HepG2 (cell line): ENCODE measurements around the gene PARP15. TPM values are rescaled to one million over a fixed set of nuclear protein-coding genes. Genes with fewer than 3 reads are reported as not detected.

Experiments
- ATAC-seq: fragments of 200-7000 bp; cut with Tn5 transposase; 3 replicates; pipeline ENCODE4 v1.9.1; 2020; ENCODE audit warnings: mild to moderate bottlenecking, moderate library complexity
- BruUV-seq: library from RNA; stranded (reverse); fragments of 400-500 nt; replicated peaks from 2 replicates; lab custom pipeline; 2021; lab: Mats Ljungman, UMichigan
- CTCF ChIA-PET: fragments of 300-600 bp; formaldehyde crosslinking; extraction: SDS; loops from one replicate; lab custom pipeline; 2021; ENCODE audit warnings: low total read pairs, inconsistent platforms, low intra/inter-chr PET ratio; lab: Yijun Ruan, JAX
- POLR2A ChIA-PET: fragments of 350-600 bp; sonication (Branson Sonifier 250); formaldehyde crosslinking; loops from one replicate; lab custom pipeline; 2020; ENCODE audit warnings: antibody characterized with exemption, inconsistent platforms; lab: Yijun Ruan, JAX
- DNase-seq: peaks from one replicate; pipeline ENCODE4 v3.0.0-alpha.2; 2015; ENCODE audit warnings: low spot score
- FAIRE-seq: peaks from 3 replicates; lab custom pipeline; 2011; peaks lifted over from hg19 to GRCh38; lab: Jason Lieb, UNC
- H2AFZ ChIP-seq: one replicate; pipeline ENCODE4 v1.6.1; 2011; ENCODE audit warnings: low read length, inconsistent platforms
- H3K27ac ChIP-seq: fragments of 300-600 bp; 3 replicates; pipeline ENCODE4 v1.8.0; 2011; ENCODE audit warnings: mixed run types, mild to moderate bottlenecking, mixed read lengths, low read length, inconsistent platforms; ENCODE audit not compliant: insufficient read depth; ENCODE audit errors: extremely low read length
- H3K27me3 ChIP-seq, 2 experiments: fragments of 200-600 bp in 1 of 2; 2 replicates in 1 of 2; 3 replicates in 1 of 2; pipeline versions ENCODE4 v1.6.0 to v1.8.0; 2011; ENCODE audit warnings: low read length in 2 of 2, mild to moderate bottlenecking in 2 of 2, moderate library complexity in 2 of 2, inconsistent platforms in 1 of 2; ENCODE audit not compliant: insufficient read depth in 2 of 2, control insufficient read depth in 1 of 2
- H3K36me3 ChIP-seq, 2 experiments: fragments of 200-600 bp in 1 of 2; replicated peaks in 1 of 2; 2 replicates in 1 of 2; 3 replicates in 1 of 2; pipeline versions ENCODE4 v1.5.1 to v1.8.0; 2011; ENCODE audit warnings: low read length in 2 of 2, inconsistent platforms in 1 of 2; ENCODE audit not compliant: insufficient read depth in 2 of 2, control insufficient read depth in 1 of 2
- H3K4me1 ChIP-seq: 2 replicates; pipeline ENCODE4 v1.5.1; 2012; ENCODE audit warnings: low read length, inconsistent platforms; ENCODE audit not compliant: insufficient read depth
- H3K4me2 ChIP-seq: 2 replicates; pipeline ENCODE4 v1.6.0; 2011; ENCODE audit warnings: low read depth, low read length, inconsistent platforms
- H3K4me3 ChIP-seq, 3 experiments: fragments of 200-600 bp in 1 of 3; sonication (generic), shearing (Covaris generic) in 1 of 3; replicated peaks in 1 of 3; 2 replicates each; pipeline ENCODE4 v1.5.1; 2011 to 2016; ENCODE audit warnings: low read length in 3 of 3, inconsistent platforms in 2 of 3, low read depth in 2 of 3, mild to moderate bottlenecking in 2 of 3, control low read depth in 1 of 3, mixed read lengths in 1 of 3; ENCODE audit not compliant: insufficient read depth in 1 of 3
- H3K79me2 ChIP-seq: one replicate; pipeline ENCODE4 v1.6.1; 2011; ENCODE audit warnings: low read length, inconsistent platforms; ENCODE audit not compliant: insufficient read depth
- H3K9ac ChIP-seq: 2 replicates; pipeline ENCODE4 v1.6.0; 2011; ENCODE audit warnings: mild to moderate bottlenecking, low read depth, low read length, inconsistent platforms; ENCODE audit not compliant: insufficient read depth
- H3K9me3 ChIP-seq: 2 replicates; pipeline ENCODE4 v1.5.1; 2012; ENCODE audit warnings: mild to moderate bottlenecking, low read length
- H4K20me1 ChIP-seq: 2 replicates; pipeline ENCODE4 v1.6.0; 2011; ENCODE audit warnings: inconsistent platforms, mild to moderate bottlenecking, low read length, moderate library complexity; ENCODE audit not compliant: insufficient read depth
- ATF7-NPFF ChIP-seq: sonication (generic); formaldehyde crosslinking; IDR thresholded peaks from 2 replicates; pipeline ENCODE4 v1.8.1; 2023; ENCODE audit warnings: mild to moderate bottlenecking, low read depth, missing genetic modification reagents, moderate library complexity
- GTF2F1 ChIP-seq: fragments of 150-350 bp; IDR thresholded peaks from 2 replicates; pipeline ENCODE4 v1.6.1; 2014; ENCODE audit warnings: low read length
- KMT2A ChIP-seq: sonication (generic); formaldehyde crosslinking; IDR thresholded peaks from 2 replicates; pipeline ENCODE4 v1.4.0; 2020; ENCODE audit warnings: missing genetic modification reagents
- SOX5 ChIP-seq: IDR thresholded peaks from 2 replicates; pipeline ENCODE4 v1.6.1; 2016; ENCODE audit warnings: borderline replicate concordance
- TBX2 ChIP-seq: sonication (generic); formaldehyde crosslinking; IDR thresholded peaks from 2 replicates; pipeline ENCODE4 v1.5.0; 2020; ENCODE audit warnings: missing genetic modification reagents, mild to moderate bottlenecking, borderline replicate concordance
- TIGD3 ChIP-seq: sonication (generic); formaldehyde crosslinking; IDR thresholded peaks from 2 replicates; pipeline ENCODE4 v1.5.1; 2020; ENCODE audit warnings: mild to moderate bottlenecking, missing genetic modification reagents, borderline replicate concordance
- ZNF446 ChIP-seq: sonication (generic); formaldehyde crosslinking; IDR thresholded peaks from 2 replicates; pipeline ENCODE4 v1.5.0; 2020; ENCODE audit warnings: mild to moderate bottlenecking, missing genetic modification reagents
- ZNF572 ChIP-seq: sonication (generic); formaldehyde crosslinking; IDR thresholded peaks from 2 replicates; pipeline ENCODE4 v1.5.1; 2020; ENCODE audit warnings: mild to moderate bottlenecking, missing genetic modification reagents
- ZNF850 ChIP-seq: sonication (generic); formaldehyde crosslinking; conservative IDR thresholded peaks from 2 replicates; pipeline ENCODE4 v1.9.0; 2021; ENCODE audit warnings: mild to moderate bottlenecking, missing genetic modification reagents
- WGBS: methylation state at CpG from one replicate; pipeline ENCODE4 v1.1.6; 2017; ENCODE audit warnings: low lambda C conversion rate; 5-methylcytosine and 5-hydroxymethylcytosine counted together
- in situ Hi-C: cut with HindIII; loops from 2 replicates; pipeline ENCODE4 v1.10.0; 2017; ENCODE audit warnings: low pct_unique_long_range_greater_than_20kb; ENCODE audit not compliant: extremely low pct_ligation_motif_present
- intact Hi-C: fragments of 100-400 bp; cut with micrococcal nuclease; formaldehyde crosslinking; loops from one replicate; pipeline ENCODE4 v1.10.0; 2022; ENCODE audit not compliant: unreplicated experiment
- polyA plus RNA-seq, 8 experiments: library from polyadenylated mRNA; depleted of rRNA in 3 of 8; stranded (reverse) in 7 of 8; unstranded in 1 of 8; fragments of >200 nt; fragmentation: Illumina TruSeq in 4 of 8; extraction: Trizol in 4 of 8; gene quantifications; 2 replicates each; pipeline versions ENCODE4 v1.2.1 to v1.2.3, GENCODE V29; 2011 to 2016; ENCODE audit warnings: low read depth in 4 of 8, missing spikeins in 1 of 8, mixed read lengths in 1 of 8; ENCODE audit not compliant: insufficient read depth in 1 of 8
- total RNA-seq, 5 experiments: library from RNA; depleted of rRNA; stranded (reverse); fragments of >200 nt; fragmentation: Illumina TruSeq; extraction: Trizol; gene quantifications; 2 replicates each; pipeline ENCODE4 v1.2.3, GENCODE V29; 2016; ENCODE audit warnings: low read depth in 1 of 5

PARP15 gene
- total and polyA plus RNA-seq, 2 of the 13 experiments (the other 11 are each of a cell fraction or from before 2014, with no cell fraction given): 0.02 TPM; not detected in 1

- no peak for DNase-seq
- Histone ChIP-seq H3K27me3 (no peaks in the 10 kb centered on the region), H3K27ac (no peak overlapping the region), H2AFZ (no peak overlapping the region), H3K36me3 (no peaks in the 10 kb centered on the region), H3K9me3 (no peaks in the 10 kb centered on the region), H3K9ac (no peak overlapping the region), H3K4me1 (no peaks in the 10 kb centered on the region), H4K20me1 (no peaks in the 10 kb centered on the region), H3K4me3 (no peak overlapping the region), H3K4me2 (no peak overlapping the region), H3K79me2 (no peaks in the 10 kb centered on the region)
- POLR2A ChIA-PET: no interaction called here
- WGBS: 73% methylated on average over 3 of the region's 3 CpGs
- ATAC-seq: no peak
- in situ Hi-C loops (no loop called here), intact Hi-C loops (no loop called here)
- CTCF ChIA-PET: no interaction called here
- TF ChIP-seq ATF7-NPFF (CRISPR knock-in tag) (no peak), KMT2A (CRISPR knock-in tag) (no peak), ZNF850 (CRISPR knock-in tag) (no peak)
- no peak for FAIRE-seq
- BruUV-seq: no TSS peak
These were observed 29.4 kb upstream of the PARP15 start for GRCh38 chr3:122548076-122548475.

GRCh38 chr3:122548619-122549018, 28.8 kb upstream of the PARP15 start:
- in situ Hi-C loops: no loop called here

More at GRCh38 chr3:122548619-122549018, 28.8 kb upstream of the PARP15 start:
- no peak overlapping the region for H2AFZ ChIP-seq
- no peaks in the 10 kb centered on the region for H4K20me1 ChIP-seq
- H3K4me2 ChIP-seq: no peak overlapping the region
- H3K36me3 ChIP-seq: no peaks in the 10 kb centered on the region
- FAIRE-seq: no peak
- ChIA-PET POLR2A (interaction anchor here (1.1 kb wide), 1 partner anchor 132 kb away, joined by 3 read pairs; no protein-coding TSS in a partner anchor), CTCF (no interaction called here)
- TF ChIP-seq SOX5 (CRISPR knock-in tag): no peak
- no peak for TF ChIP-seq ZNF572 (CRISPR knock-in tag)
- TF ChIP-seq ZNF446 (CRISPR knock-in tag): no peak
- no peak for TF ChIP-seq GTF2F1
- TF ChIP-seq TIGD3 (CRISPR knock-in tag): no peak
- TF ChIP-seq TBX2 (CRISPR knock-in tag): no peak
- H3K4me1 ChIP-seq: no peaks in the 10 kb centered on the region
- H3K4me3 ChIP-seq: no peak overlapping the region
- no peak for DNase-seq
- intact Hi-C loops: no loop called here
- H3K9me3 ChIP-seq: no peaks in the 10 kb centered on the region
- BruUV-seq: no TSS peak
- no peak overlapping the region for H3K27ac ChIP-seq
- ATAC-seq: no peak
- H3K27me3 ChIP-seq: no peaks in the 10 kb centered on the region
- H3K79me2 ChIP-seq: no peaks in the 10 kb centered on the region
- 89% methylated on average over 1 of the region's 1 CpG for WGBS
- no peak overlapping the region for H3K9ac ChIP-seq
